HepG2 (cell line): Measurements from ENCODE around the gene FMOD. TPM values are rescaled to one million over a fixed set of nuclear protein-coding genes. Genes with fewer than 3 reads are reported as not detected.

Experiments used
- BCL6 ChIP-seq: IDR thresholded peaks from 2 replicates; pipeline ENCODE4 v1.6.1; 2016; ENCODE audit warnings: missing genetic modification reagents, missing compliant biosample characterization
- SRSF4 ChIP-seq: fragments of 200-400 bp; formaldehyde crosslinking; IDR thresholded peaks from one replicate; pipeline ENCODE4 v1.6.1; 2018; ENCODE audit warnings: mild to moderate bottlenecking, low read depth, low read length, moderate library complexity; ENCODE audit not compliant: poor library complexity, severe bottlenecking
- USF2 ChIP-seq, 2 experiments: sonication (generic) in 1 of 2; formaldehyde crosslinking in 1 of 2; IDR thresholded peaks; 2 replicates each; pipeline versions ENCODE4 v1.5.1 to v1.6.1; 2011 to 2020; ENCODE audit warnings: borderline replicate concordance in 1 of 2, low read depth in 1 of 2, low read length in 1 of 2, mild to moderate bottlenecking in 1 of 2, missing genetic modification reagents in 1 of 2, moderate library complexity in 1 of 2
- ZNF34 ChIP-seq: sonication (generic); formaldehyde crosslinking; IDR thresholded peaks from 2 replicates; pipeline ENCODE4 v1.4.0; 2020; ENCODE audit warnings: mild to moderate bottlenecking, missing genetic modification reagents, borderline replicate concordance
- ZNF691 ChIP-seq: sonication (generic); formaldehyde crosslinking; IDR thresholded peaks from 2 replicates; pipeline ENCODE4 v1.4.0; 2020; ENCODE audit warnings: missing genetic modification reagents, low read depth, mild to moderate bottlenecking, borderline replicate concordance
- ZNF746 ChIP-seq: sonication (generic); formaldehyde crosslinking; IDR thresholded peaks from 2 replicates; pipeline ENCODE4 v1.8.0; 2022; ENCODE audit warnings: mild to moderate bottlenecking, missing genetic modification reagents
- ZNF777 ChIP-seq: sonication (generic); formaldehyde crosslinking; IDR thresholded peaks from 2 replicates; pipeline ENCODE4 v1.4.0; 2020; ENCODE audit warnings: missing genetic modification reagents
- polyA plus RNA-seq, 8 experiments: library from polyadenylated mRNA; depleted of rRNA in 3 of 8; stranded (reverse) in 7 of 8; unstranded in 1 of 8; fragments of >200 nt; fragmentation: Illumina TruSeq in 4 of 8; extraction: Trizol in 4 of 8; gene quantifications; 2 replicates each; pipeline versions ENCODE4 v1.2.1 to v1.2.3, GENCODE V29; 2011 to 2016; ENCODE audit warnings: low read depth in 4 of 8, missing spikeins in 1 of 8, mixed read lengths in 1 of 8; ENCODE audit not compliant: insufficient read depth in 1 of 8
- total RNA-seq, 5 experiments: library from RNA; depleted of rRNA; stranded (reverse); fragments of >200 nt; fragmentation: Illumina TruSeq; extraction: Trizol; gene quantifications; 2 replicates each; pipeline ENCODE4 v1.2.3, GENCODE V29; 2016; ENCODE audit warnings: low read depth in 1 of 5

The FMOD gene
- total and polyA plus RNA-seq, 2 of the 13 experiments (the other 11 are each of a cell fraction or from before 2014, with no cell fraction given): 0.08 TPM; not detected in 1

GRCh38 chr1:203304919-203305808, 45.8 kb downstream of the FMOD start, which contains the start of gene BTG2 (continued):
- TF ChIP-seq ZNF691 (CRISPR knock-in tag) (no peak; the same call in 1 of the 2 replicates), BCL6 (CRISPR knock-in tag) (0 out of 2 replicates have a peak, but pooled peaks have one; percentile 10), ZNF746 (CRISPR knock-in tag) (no peak), ZNF34 (0 out of 2 replicates have a peak, but pooled peaks have one; percentile 35), ZNF777 (peak; percentile 58; the same call in 1 of the 2 replicates), SRSF4 (no peak), USF2 (IDR thresholded peaks at IDR 0.05; ENCODE audit: low read depth, low read length) (no peak), USF2 (CRISPR knock-in tag; IDR thresholded peaks at IDR 0.05; ENCODE audit: borderline replicate concordance) (no peak)
